Measurements from ENCODE around the gene CDC42BPA. TPM values are rescaled to one million over a fixed set of nuclear protein-coding genes. Genes with fewer than 3 reads are reported as not detected.

Gene CDC42BPA
- total and polyA plus RNA-seq, 2 of the 8 experiments (the other 6 are each of a cell fraction or from before 2014, with no cell fraction given): 7.1 to 28.5 TPM

DNA sequence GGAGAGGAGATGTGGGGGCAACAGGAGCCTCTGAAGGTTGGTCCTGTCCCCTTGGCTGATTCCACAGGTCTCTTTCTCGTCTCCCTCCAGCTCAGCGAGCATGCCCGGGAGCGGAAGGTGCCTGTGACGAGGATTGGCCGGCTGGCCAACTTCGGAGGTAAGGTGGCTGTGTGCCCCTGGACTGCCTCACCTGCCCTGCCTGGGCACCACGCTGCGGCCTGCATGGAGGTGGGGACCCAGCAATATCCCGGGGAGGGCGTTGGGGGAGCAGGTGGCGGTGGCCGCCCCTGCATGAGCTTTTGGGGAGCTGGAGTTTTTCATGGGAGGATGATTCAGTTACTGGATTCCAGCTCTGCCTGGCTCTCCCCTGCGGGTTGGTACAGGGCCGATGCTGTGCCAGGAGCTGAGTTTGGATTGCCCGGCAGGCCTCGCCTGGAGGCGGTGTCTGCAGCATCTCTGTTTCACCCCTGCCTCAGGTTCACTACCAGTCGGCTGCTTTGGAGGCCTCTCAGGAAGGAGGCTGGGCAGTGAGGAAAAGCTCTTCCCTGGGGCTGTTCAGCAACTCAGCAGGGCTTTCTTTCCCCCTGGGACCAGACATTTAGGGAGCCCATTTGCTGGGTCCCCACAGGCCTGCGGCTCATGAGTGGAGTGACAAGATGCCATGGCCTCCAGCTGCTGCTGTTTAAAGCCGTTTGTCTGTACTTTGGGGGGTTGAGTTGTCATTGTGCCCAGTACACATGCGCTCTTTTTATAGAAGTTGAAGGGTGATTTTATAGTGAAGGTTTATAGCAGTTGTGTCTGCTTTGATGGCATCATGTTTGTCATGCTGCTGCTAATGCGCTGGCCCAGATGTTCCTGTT lies 352.5 kb downstream of the CDC42BPA start (continued):
- TF ChIP-seq, protein P1, sequence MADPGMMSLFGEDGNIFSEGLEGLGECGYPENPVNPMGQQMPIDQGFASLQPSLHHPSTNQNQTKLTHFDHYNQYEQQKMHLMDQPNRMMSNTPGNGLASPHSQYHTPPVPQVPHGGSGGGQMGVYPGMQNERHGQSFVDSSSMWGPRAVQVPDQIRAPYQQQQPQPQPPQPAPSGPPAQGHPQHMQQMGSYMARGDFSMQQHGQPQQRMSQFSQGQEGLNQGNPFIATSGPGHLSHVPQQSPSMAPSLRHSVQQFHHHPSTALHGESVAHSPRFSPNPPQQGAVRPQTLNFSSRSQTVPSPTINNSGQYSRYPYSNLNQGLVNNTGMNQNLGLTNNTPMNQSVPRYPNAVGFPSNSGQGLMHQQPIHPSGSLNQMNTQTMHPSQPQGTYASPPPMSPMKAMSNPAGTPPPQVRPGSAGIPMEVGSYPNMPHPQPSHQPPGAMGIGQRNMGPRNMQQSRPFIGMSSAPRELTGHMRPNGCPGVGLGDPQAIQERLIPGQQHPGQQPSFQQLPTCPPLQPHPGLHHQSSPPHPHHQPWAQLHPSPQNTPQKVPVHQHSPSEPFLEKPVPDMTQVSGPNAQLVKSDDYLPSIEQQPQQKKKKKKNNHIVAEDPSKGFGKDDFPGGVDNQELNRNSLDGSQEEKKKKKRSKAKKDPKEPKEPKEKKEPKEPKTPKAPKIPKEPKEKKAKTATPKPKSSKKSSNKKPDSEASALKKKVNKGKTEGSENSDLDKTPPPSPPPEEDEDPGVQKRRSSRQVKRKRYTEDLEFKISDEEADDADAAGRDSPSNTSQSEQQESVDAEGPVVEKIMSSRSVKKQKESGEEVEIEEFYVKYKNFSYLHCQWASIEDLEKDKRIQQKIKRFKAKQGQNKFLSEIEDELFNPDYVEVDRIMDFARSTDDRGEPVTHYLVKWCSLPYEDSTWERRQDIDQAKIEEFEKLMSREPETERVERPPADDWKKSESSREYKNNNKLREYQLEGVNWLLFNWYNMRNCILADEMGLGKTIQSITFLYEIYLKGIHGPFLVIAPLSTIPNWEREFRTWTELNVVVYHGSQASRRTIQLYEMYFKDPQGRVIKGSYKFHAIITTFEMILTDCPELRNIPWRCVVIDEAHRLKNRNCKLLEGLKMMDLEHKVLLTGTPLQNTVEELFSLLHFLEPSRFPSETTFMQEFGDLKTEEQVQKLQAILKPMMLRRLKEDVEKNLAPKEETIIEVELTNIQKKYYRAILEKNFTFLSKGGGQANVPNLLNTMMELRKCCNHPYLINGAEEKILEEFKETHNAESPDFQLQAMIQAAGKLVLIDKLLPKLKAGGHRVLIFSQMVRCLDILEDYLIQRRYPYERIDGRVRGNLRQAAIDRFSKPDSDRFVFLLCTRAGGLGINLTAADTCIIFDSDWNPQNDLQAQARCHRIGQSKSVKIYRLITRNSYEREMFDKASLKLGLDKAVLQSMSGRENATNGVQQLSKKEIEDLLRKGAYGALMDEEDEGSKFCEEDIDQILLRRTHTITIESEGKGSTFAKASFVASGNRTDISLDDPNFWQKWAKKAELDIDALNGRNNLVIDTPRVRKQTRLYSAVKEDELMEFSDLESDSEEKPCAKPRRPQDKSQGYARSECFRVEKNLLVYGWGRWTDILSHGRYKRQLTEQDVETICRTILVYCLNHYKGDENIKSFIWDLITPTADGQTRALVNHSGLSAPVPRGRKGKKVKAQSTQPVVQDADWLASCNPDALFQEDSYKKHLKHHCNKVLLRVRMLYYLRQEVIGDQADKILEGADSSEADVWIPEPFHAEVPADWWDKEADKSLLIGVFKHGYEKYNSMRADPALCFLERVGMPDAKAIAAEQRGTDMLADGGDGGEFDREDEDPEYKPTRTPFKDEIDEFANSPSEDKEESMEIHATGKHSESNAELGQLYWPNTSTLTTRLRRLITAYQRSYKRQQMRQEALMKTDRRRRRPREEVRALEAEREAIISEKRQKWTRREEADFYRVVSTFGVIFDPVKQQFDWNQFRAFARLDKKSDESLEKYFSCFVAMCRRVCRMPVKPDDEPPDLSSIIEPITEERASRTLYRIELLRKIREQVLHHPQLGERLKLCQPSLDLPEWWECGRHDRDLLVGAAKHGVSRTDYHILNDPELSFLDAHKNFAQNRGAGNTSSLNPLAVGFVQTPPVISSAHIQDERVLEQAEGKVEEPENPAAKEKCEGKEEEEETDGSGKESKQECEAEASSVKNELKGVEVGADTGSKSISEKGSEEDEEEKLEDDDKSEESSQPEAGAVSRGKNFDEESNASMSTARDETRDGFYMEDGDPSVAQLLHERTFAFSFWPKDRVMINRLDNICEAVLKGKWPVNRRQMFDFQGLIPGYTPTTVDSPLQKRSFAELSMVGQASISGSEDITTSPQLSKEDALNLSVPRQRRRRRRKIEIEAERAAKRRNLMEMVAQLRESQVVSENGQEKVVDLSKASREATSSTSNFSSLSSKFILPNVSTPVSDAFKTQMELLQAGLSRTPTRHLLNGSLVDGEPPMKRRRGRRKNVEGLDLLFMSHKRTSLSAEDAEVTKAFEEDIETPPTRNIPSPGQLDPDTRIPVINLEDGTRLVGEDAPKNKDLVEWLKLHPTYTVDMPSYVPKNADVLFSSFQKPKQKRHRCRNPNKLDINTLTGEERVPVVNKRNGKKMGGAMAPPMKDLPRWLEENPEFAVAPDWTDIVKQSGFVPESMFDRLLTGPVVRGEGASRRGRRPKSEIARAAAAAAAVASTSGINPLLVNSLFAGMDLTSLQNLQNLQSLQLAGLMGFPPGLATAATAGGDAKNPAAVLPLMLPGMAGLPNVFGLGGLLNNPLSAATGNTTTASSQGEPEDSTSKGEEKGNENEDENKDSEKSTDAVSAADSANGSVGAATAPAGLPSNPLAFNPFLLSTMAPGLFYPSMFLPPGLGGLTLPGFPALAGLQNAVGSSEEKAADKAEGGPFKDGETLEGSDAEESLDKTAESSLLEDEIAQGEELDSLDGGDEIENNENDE (IDR thresholded peaks at IDR 0.05; ENCODE audit: insufficient replicate concordance, low read length): no peak

Measured in H1 (cell line).